Karpas-422 (cell line): ENCODE data around the gene SNX27. TPM values are rescaled to one million over a fixed set of nuclear protein-coding genes. Genes with fewer than 3 reads are reported as not detected.
A peak's percentile ranks its signal among the peaks of the same experiment; 100 is the strongest.

Experiments used
- DNase-seq: peaks from one replicate; pipeline ENCODE4 v3.0.0-alpha.2; 2015
- H2AFZ ChIP-seq: fragments of 200-600 bp; sonication (generic); 2 replicates; pipeline ENCODE4 v1.6.1; 2014; ENCODE audit warnings: antibody characterized with exemption, low read length, mixed read lengths
- H3K27ac ChIP-seq: fragments of 200-600 bp; sonication (generic); 2 replicates; pipeline ENCODE4 v1.5.1; 2014; ENCODE audit warnings: mild to moderate bottlenecking, low read length, moderate library complexity
- H3K27me3 ChIP-seq: fragments of 200-600 bp; sonication (generic); 2 replicates; pipeline ENCODE4 v1.6.1; 2014; ENCODE audit warnings: low read length, mixed read lengths
- H3K36me3 ChIP-seq: fragments of 200-600 bp; sonication (generic); 2 replicates; pipeline ENCODE4 v1.6.1; 2014; ENCODE audit warnings: low read length, mixed read lengths; ENCODE audit not compliant: insufficient read depth
- H3K4me1 ChIP-seq: fragments of 200-600 bp; sonication (generic); 2 replicates; pipeline ENCODE4 v1.6.1; 2014; ENCODE audit warnings: mild to moderate bottlenecking, low read length, mixed read lengths
- H3K4me2 ChIP-seq: fragments of 200-600 bp; sonication (generic); 2 replicates; pipeline ENCODE4 v1.6.1; 2014; ENCODE audit warnings: low read length, low read depth, mild to moderate bottlenecking; ENCODE audit not compliant: poor library complexity, severe bottlenecking
- H3K4me3 ChIP-seq: fragments of 200-600 bp; sonication (generic); 2 replicates; pipeline ENCODE4 v1.5.1; 2014; ENCODE audit warnings: mild to moderate bottlenecking, antibody characterized with exemption, low read length, mixed read lengths
- H3K79me2 ChIP-seq: fragments of 200-600 bp; sonication (generic); 2 replicates; pipeline ENCODE4 v1.6.1; 2014; ENCODE audit warnings: mild to moderate bottlenecking, low read length, mixed read lengths
- H3K9ac ChIP-seq: fragments of 200-600 bp; sonication (generic); 2 replicates; pipeline ENCODE4 v1.6.0; 2014; ENCODE audit warnings: low read length
- H3K9me2 ChIP-seq: fragments of 200-600 bp; sonication (generic), shearing (Covaris generic); replicated peaks from 2 replicates; pipeline ENCODE4 v1.6.0; 2014; ENCODE audit warnings: mild to moderate bottlenecking, low read length, moderate library complexity; ENCODE audit not compliant: insufficient read depth
- H3K9me3 ChIP-seq: fragments of 300-700, 200-600 bp; sonication (generic); 2 replicates; pipeline ENCODE4 v1.6.1; 2014; ENCODE audit warnings: low read length, mixed read lengths
- H4K20me1 ChIP-seq: fragments of 200-600 bp; sonication (generic); 2 replicates; pipeline ENCODE4 v1.6.1; 2014; ENCODE audit warnings: mild to moderate bottlenecking, antibody characterized with exemption, low read length, low read depth; ENCODE audit not compliant: insufficient read depth
- total RNA-seq: library from RNA; depleted of rRNA; stranded (reverse); fragments of >200 nt; shearing (Covaris generic); gene quantifications from 2 replicates; pipeline ENCODE4 v1.2.3, GENCODE V29; 2014; ENCODE audit warnings: low replicate concordance

SNX27 gene
- total RNA-seq, 1 experiment from 2014 or later: 40.4 TPM

GRCh38 chr1:151716771-151717631 lies 105.2 kb downstream of the SNX27 start, which contains the start of gene CELF3:
Gene CELF3 (minus strand): TSS chr1:151716803. CDS start chr1:151716020, 783 bp downstream.
- Histone ChIP-seq H3K36me3 (no peaks in the 10 kb centered on the region), H4K20me1 (no peaks in the 10 kb centered on the region), H3K27ac (no peak within 1 kb of the TSS), H3K9me3 (no peaks in the 10 kb centered on the region), H3K27me3 (no peaks in the 10 kb centered on the region), H3K4me1 (peaks cover 26% of the 10 kb centered on the region), H3K4me3 (no peak within 1 kb of the TSS), H3K9ac (no peak within 1 kb of the TSS), H3K4me2 (peak within 1 kb of the TSS; percentile 56), H3K9me2 (no peaks in the 10 kb centered on the region), H3K79me2 (no peaks in the 10 kb centered on the region), H2AFZ (no peak within 1 kb of the TSS)
- DNase-seq: peak; percentile 70

GRCh38 chr1:151718011-151718431 lies 106.2 kb downstream of the SNX27 start:
- Histone ChIP-seq H3K27me3 (no peaks in the 10 kb centered on the region), H2AFZ (no peak overlapping the region), H3K9ac (no peak overlapping the region), H3K79me2 (no peaks in the 10 kb centered on the region), H3K4me1 (peaks cover 25% of the 10 kb centered on the region), H3K9me2 (no peaks in the 10 kb centered on the region), H3K9me3 (no peaks in the 10 kb centered on the region), H4K20me1 (no peaks in the 10 kb centered on the region), H3K4me2 (no peak overlapping the region), H3K27ac (no peak overlapping the region), H3K36me3 (no peaks in the 10 kb centered on the region), H3K4me3 (no peak overlapping the region)
- no peak for DNase-seq

GRCh38 chr1:151718666-151719065 lies 106.8 kb downstream of the SNX27 start:
- no peaks in the 10 kb centered on the region for H3K36me3 ChIP-seq
- DNase-seq: no peak
- H3K9me2 ChIP-seq: no peaks in the 10 kb centered on the region
- no peak overlapping the region for H3K4me2 ChIP-seq
- H3K27ac ChIP-seq: no peak overlapping the region
- no peaks in the 10 kb centered on the region for H3K79me2 ChIP-seq
- H3K27me3 ChIP-seq: no peaks in the 10 kb centered on the region
- H3K9me3 ChIP-seq: no peaks in the 10 kb centered on the region
- H3K4me3 ChIP-seq: no peak overlapping the region
- H3K4me1 ChIP-seq: peaks cover 25% of the 10 kb centered on the region
- no peak overlapping the region for H2AFZ ChIP-seq
- H4K20me1 ChIP-seq: no peaks in the 10 kb centered on the region
- no peak overlapping the region for H3K9ac ChIP-seq

GRCh38 chr1:151720125-151720524 lies 108.3 kb downstream of the SNX27 start:
- no peaks in the 10 kb centered on the region for H3K9me3 ChIP-seq
- peak overlapping the region; percentile 99 for H3K4me2 ChIP-seq
- no peaks in the 10 kb centered on the region for H3K9me2 ChIP-seq
- H3K27ac ChIP-seq: no peak overlapping the region
- peaks cover 25% of the 10 kb centered on the region for H3K4me1 ChIP-seq
- H3K36me3 ChIP-seq: no peaks in the 10 kb centered on the region
- H3K4me3 ChIP-seq: no peak overlapping the region
- no peak overlapping the region for H2AFZ ChIP-seq
- no peak for DNase-seq
- H4K20me1 ChIP-seq: no peaks in the 10 kb centered on the region
- H3K79me2 ChIP-seq: no peaks in the 10 kb centered on the region
- no peaks in the 10 kb centered on the region for H3K27me3 ChIP-seq
- no peak overlapping the region for H3K9ac ChIP-seq

GRCh38 chr1:151720554-151720953 lies 108.7 kb downstream of the SNX27 start:
- Histone ChIP-seq H3K9ac (peak overlapping the region; percentile 45; the same call in 1 of the 2 replicates), H3K9me2 (no peaks in the 10 kb centered on the region), H3K27ac (no peak overlapping the region), H3K4me2 (peak overlapping the region; percentile 99), H3K36me3 (no peaks in the 10 kb centered on the region), H3K79me2 (no peaks in the 10 kb centered on the region), H4K20me1 (no peaks in the 10 kb centered on the region), H3K4me3 (peak overlapping the region; percentile 74; the same call in 1 of the 2 replicates), H3K9me3 (no peaks in the 10 kb centered on the region), H3K4me1 (peaks cover 25% of the 10 kb centered on the region), H3K27me3 (no peaks in the 10 kb centered on the region), H2AFZ (peak overlapping the region; percentile 86; the same call in 1 of the 2 replicates)
- DNase-seq: no peak

GRCh38 chr1:151720974-151721787 lies 109.3 kb downstream of the SNX27 start, which contains the start of gene RIIAD1:
Gene RIIAD1 (plus strand): TSS chr1:151721522. CDS start chr1:151721537, 15 bp downstream.
- Histone ChIP-seq H4K20me1 (no peaks in the 10 kb centered on the region), H3K9me2 (no peaks in the 10 kb centered on the region), H3K9ac (peak within 1 kb of the TSS; percentile 69), H3K36me3 (no peaks in the 10 kb centered on the region), H3K4me1 (peaks cover 25% of the 10 kb centered on the region), H3K4me2 (peak within 1 kb of the TSS; percentile 99), H3K9me3 (no peaks in the 10 kb centered on the region), H3K27ac (no peak within 1 kb of the TSS), H2AFZ (peak within 1 kb of the TSS; percentile 86; the same call in 1 of the 2 replicates), H3K27me3 (no peaks in the 10 kb centered on the region), H3K79me2 (no peaks in the 10 kb centered on the region), H3K4me3 (peak within 1 kb of the TSS; percentile 74)
- DNase-seq: peak; percentile 76

GRCh38 chr1:151721788-151722510 lies 110.1 kb downstream of the SNX27 start:
- Histone ChIP-seq H3K4me2 (peak overlapping the region; percentile 99), H2AFZ (peak overlapping the region; percentile 76; the same call in 1 of the 2 replicates), H3K27ac (no peak overlapping the region)

More at GRCh38 chr1:151721788-151722510, 110.1 kb downstream of the SNX27 start:
- H3K9me2 ChIP-seq: no peaks in the 10 kb centered on the region
- DNase-seq: no peak
- H3K36me3 ChIP-seq: no peaks in the 10 kb centered on the region
- H4K20me1 ChIP-seq: no peaks in the 10 kb centered on the region
- no peaks in the 10 kb centered on the region for H3K27me3 ChIP-seq
- H3K9ac ChIP-seq: peak overlapping the region; percentile 69
- H3K79me2 ChIP-seq: no peaks in the 10 kb centered on the region
- H3K4me3 ChIP-seq: peak overlapping the region; percentile 74
- H3K4me1 ChIP-seq: peaks cover 22% of the 10 kb centered on the region
- no peaks in the 10 kb centered on the region for H3K9me3 ChIP-seq
